ENCODE measurements around the gene GABRD. TPM values are rescaled to one million over a fixed set of nuclear protein-coding genes. Genes with fewer than 3 reads are reported as not detected.

GABRD gene
- total RNA-seq, 1 experiment from 2014 or later, result 1.7 TPM

- TF ChIP-seq ATF2 (CRISPR knock-in tag; IDR thresholded peaks at IDR 0.05; ENCODE audit: borderline replicate concordance, low read depth) (no peak), TEAD1 (CRISPR knock-in tag; IDR thresholded peaks at IDR 0.05) (peak; percentile 90), ZNF317 (CRISPR knock-in tag; IDR thresholded peaks at IDR 0.05; ENCODE audit: borderline replicate concordance, low read depth) (peak; percentile 59; the same call in 1 of the 2 replicates)
These were observed 595 bp downstream of the GABRD start (continued) for GRCh38 chr1:2019571-2020309.

- DNase-seq (ENCODE audit: low spot score) (no peak), ATAC-seq (no peak)
- no peaks in the 10 kb centered on the region for H3K36me3 Mint-ChIP-seq
- ChIA-PET CTCF (interaction anchor here (1.1 to 7.9 kb wide), 5 partner anchors 17 to 76 kb away, joined by 3 to 89 read pairs (median 7); partner anchors contain the start of gene CFAP74), POLR2A (no interaction called here)
- H3K9me3 Mint-ChIP-seq, result no peaks in the 10 kb centered on the region
- TF ChIP-seq PRRX2 (CRISPR knock-in tag; IDR thresholded peaks at IDR 0.05) (no peak), GABPB1 (CRISPR knock-in tag; IDR thresholded peaks at IDR 0.05) (no peak), ELF4 (CRISPR knock-in tag; IDR thresholded peaks at IDR 0.05; ENCODE audit: low read depth) (no peak), CBFB (CRISPR knock-in tag; IDR thresholded peaks at IDR 0.05; ENCODE audit: low read depth) (no peak), ZSCAN18 (CRISPR knock-in tag; IDR thresholded peaks at IDR 0.05) (no peak), ZBTB43 (CRISPR knock-in tag; IDR thresholded peaks at IDR 0.05) (no peak), CDX4 (CRISPR knock-in tag; IDR thresholded peaks at IDR 0.05; ENCODE audit: borderline replicate concordance) (no peak), ZNF671 (CRISPR knock-in tag; IDR thresholded peaks at IDR 0.05) (no peak)
- peaks cover 8% of the 10 kb centered on the region for H3K4me1 Mint-ChIP-seq
- peak overlapping the region; percentile 44; the same call in 1 of the 2 replicates for H3K4me3 Mint-ChIP-seq
- H3K27me3 Mint-ChIP-seq (ENCODE audit: low read depth), result peaks cover 31% of the 10 kb centered on the region
- H3K27ac Mint-ChIP-seq, result no peak overlapping the region
These were observed 1.1 kb downstream of the GABRD start for GRCh38 chr1:2020310-2020655.

- Mint-ChIP-seq H3K36me3 (no peaks in the 10 kb centered on the region), H3K27ac (no peak overlapping the region), H3K4me1 (peaks cover 8% of the 10 kb centered on the region), H3K9me3 (no peaks in the 10 kb centered on the region), H3K4me3 (no peak overlapping the region), H3K27me3 (ENCODE audit: low read depth) (peaks cover 31% of the 10 kb centered on the region)
- ChIA-PET CTCF (interaction anchor here (0.8 to 7.9 kb wide), 6 partner anchors 10 to 77 kb away, joined by 3 to 89 read pairs (median 4); no protein-coding TSS in a partner anchor), POLR2A (no interaction called here)
- ATAC-seq (no peak), DNase-seq (ENCODE audit: low spot score) (no peak)
- TF ChIP-seq TP53 (CRISPR knock-in tag; IDR thresholded peaks at IDR 0.05) (no peak), PRRX2 (CRISPR knock-in tag; IDR thresholded peaks at IDR 0.05) (no peak), HMGA2 (CRISPR knock-in tag; IDR thresholded peaks at IDR 0.05) (no peak), EMX1 (CRISPR knock-in tag; IDR thresholded peaks at IDR 0.05) (no peak), ATF2 (CRISPR knock-in tag; IDR thresholded peaks at IDR 0.05; ENCODE audit: borderline replicate concordance, low read depth) (no peak), CREM (CRISPR knock-in tag; IDR thresholded peaks at IDR 0.05) (no peak), NFE2L1 (CRISPR knock-in tag; IDR thresholded peaks at IDR 0.05) (no peak), TCF7 (CRISPR knock-in tag; IDR thresholded peaks at IDR 0.05; ENCODE audit: low read depth) (no peak), IRF2 (CRISPR knock-in tag; IDR thresholded peaks at IDR 0.05; ENCODE audit: borderline replicate concordance, low read depth) (no peak), ZNF396 (CRISPR knock-in tag; IDR thresholded peaks at IDR 0.05; ENCODE audit: borderline replicate concordance) (no peak), USF1 (CRISPR knock-in tag; IDR thresholded peaks at IDR 0.05) (no peak), USF2 (CRISPR knock-in tag; IDR thresholded peaks at IDR 0.05) (no peak), E2F1 (CRISPR knock-in tag; IDR thresholded peaks at IDR 0.05) (no peak)
These were observed 2.4 kb downstream of the GABRD start for GRCh38 chr1:2021550-2021949.
